Activated T-cell treated with anti-CD3 and anti-CD28 coated beads, Interleukin-2, amount 50 U/mL, for 24 hours (primary cell): Measurements from ENCODE around the gene PRKRA.
A peak's percentile ranks its signal among the peaks of the same experiment; 100 is the strongest.
"Not testable (repeated sequence)": the region's sequence is repeated elsewhere in the genome, so short reads cannot be mapped to it uniquely, and the experiment has no call there.

Source experiments
- DNase-seq: peaks from one replicate; pipeline ENCODE4 v3.0.0-alpha.2; 2020
- H3K27ac Mint-ChIP-seq: 2 replicates; pipeline ENCODE4 v1.8.0; 2020; ENCODE audit warnings: mild to moderate bottlenecking, mixed read lengths
- H3K27me3 Mint-ChIP-seq: 2 replicates; pipeline ENCODE4 v1.8.0; 2020; ENCODE audit warnings: mixed read lengths
- H3K36me3 Mint-ChIP-seq: 2 replicates; pipeline ENCODE4 v1.8.0; 2020; ENCODE audit warnings: low read depth, mixed read lengths
- H3K4me1 Mint-ChIP-seq: 2 replicates; pipeline ENCODE4 v1.8.0; 2020; ENCODE audit warnings: low read depth, mixed read lengths
- H3K4me3 Mint-ChIP-seq: 2 replicates; pipeline ENCODE4 v1.8.0; 2020; ENCODE audit warnings: mild to moderate bottlenecking, moderate library complexity, mixed read lengths
- H3K9me3 Mint-ChIP-seq: 2 replicates; pipeline ENCODE4 v1.8.0; 2020; ENCODE audit warnings: mixed read lengths

PRKRA gene

GRCh38 chr2:178477443-178478129 lies 26.6 kb upstream of the PRKRA start:
- H3K4me3 Mint-ChIP-seq, result peak overlapping the region; percentile 96
- H3K9me3 Mint-ChIP-seq, result no peaks in the 10 kb centered on the region
- H3K4me1 Mint-ChIP-seq, result peaks cover 43% of the 10 kb centered on the region
- no peak for DNase-seq
- no peaks in the 10 kb centered on the region for H3K27me3 Mint-ChIP-seq
- no peak overlapping the region for H3K27ac Mint-ChIP-seq
- peaks cover 13% of the 10 kb centered on the region for H3K36me3 Mint-ChIP-seq

- H3K27ac Mint-ChIP-seq, result no peak overlapping the region
- H3K36me3 Mint-ChIP-seq, result peaks cover 13% of the 10 kb centered on the region
- H3K4me1 Mint-ChIP-seq, result peaks cover 32% of the 10 kb centered on the region
Observed at GRCh38 chr2:178476477-178476876, 25.5 kb upstream of the PRKRA start.

GRCh38 chr2:178474560-178474959 lies 23.6 kb upstream of the PRKRA start:
- no peak for DNase-seq
- no peaks in the 10 kb centered on the region for H3K27me3 Mint-ChIP-seq
- peaks cover 9% of the 10 kb centered on the region for H3K36me3 Mint-ChIP-seq
- peaks cover 26% of the 10 kb centered on the region for H3K4me1 Mint-ChIP-seq
- H3K27ac Mint-ChIP-seq, result no peak overlapping the region
- no peaks in the 10 kb centered on the region for H3K9me3 Mint-ChIP-seq
- no peak overlapping the region for H3K4me3 Mint-ChIP-seq

More at GRCh38 chr2:178476477-178476876, 25.5 kb upstream of the PRKRA start:
- H3K4me3 Mint-ChIP-seq, result peak overlapping the region; percentile 4
- H3K9me3 Mint-ChIP-seq, result no peaks in the 10 kb centered on the region
- H3K27me3 Mint-ChIP-seq, result no peaks in the 10 kb centered on the region
- DNase-seq, result no peak

- peaks cover 20% of the 10 kb centered on the region for H3K4me1 Mint-ChIP-seq
- H3K9me3 Mint-ChIP-seq, result no peaks in the 10 kb centered on the region
- H3K27me3 Mint-ChIP-seq, result no peaks in the 10 kb centered on the region
- H3K27ac Mint-ChIP-seq, result no peak overlapping the region
- peaks cover 10% of the 10 kb centered on the region for H3K36me3 Mint-ChIP-seq
- DNase-seq, result no peak
- no peak overlapping the region for H3K4me3 Mint-ChIP-seq
Observed at GRCh38 chr2:178473931-178474330, 23.0 kb upstream of the PRKRA start.

- Mint-ChIP-seq H3K4me3 (no peak overlapping the region), H3K27me3 (no peaks in the 10 kb centered on the region), H3K36me3 (peaks cover 7% of the 10 kb centered on the region), H3K27ac (no peak overlapping the region), H3K4me1 (peaks cover 14% of the 10 kb centered on the region), H3K9me3 (no peaks in the 10 kb centered on the region)
- no peak for DNase-seq
Observed at GRCh38 chr2:178473373-178473772, 22.4 kb upstream of the PRKRA start.

GRCh38 chr2:178471313-178471712 lies 20.3 kb upstream of the PRKRA start:
- H3K9me3 Mint-ChIP-seq, H3K27ac Mint-ChIP-seq, H3K36me3 Mint-ChIP-seq, H3K4me3 Mint-ChIP-seq, H3K27me3 Mint-ChIP-seq, DNase-seq, H3K4me1 Mint-ChIP-seq: not testable (repeated sequence)

- Mint-ChIP-seq H3K9me3 (no peaks in the 10 kb centered on the region), H3K36me3 (peaks cover 17% of the 10 kb centered on the region), H3K4me1 (no peaks in the 10 kb centered on the region), H3K27me3 (no peaks in the 10 kb centered on the region), H3K4me3 (no peak overlapping the region), H3K27ac (no peak overlapping the region)
- DNase-seq, result no peak
Observed at GRCh38 chr2:178469219-178469849, 18.4 kb upstream of the PRKRA start.

GRCh38 chr2:178457390-178457886 lies 6.5 kb upstream of the PRKRA start:
- Mint-ChIP-seq H3K27me3 (no peaks in the 10 kb centered on the region), H3K9me3 (no peaks in the 10 kb centered on the region), H3K4me3 (no peak overlapping the region), H3K36me3 (no peaks in the 10 kb centered on the region), H3K27ac (no peak overlapping the region), H3K4me1 (peaks cover under 1% of the 10 kb centered on the region)
- no peak for DNase-seq

GRCh38 chr2:178455947-178456346 lies 5.0 kb upstream of the PRKRA start:
- peaks cover 7% of the 10 kb centered on the region for H3K36me3 Mint-ChIP-seq
- H3K27me3 Mint-ChIP-seq, result no peaks in the 10 kb centered on the region
- H3K27ac Mint-ChIP-seq, result no peak overlapping the region
- H3K4me1 Mint-ChIP-seq, result peaks cover 9% of the 10 kb centered on the region
- no peak for DNase-seq
- no peak overlapping the region for H3K4me3 Mint-ChIP-seq
- H3K9me3 Mint-ChIP-seq, result no peaks in the 10 kb centered on the region

GRCh38 chr2:178452870-178453269 lies 1.9 kb upstream of the PRKRA start:
- Mint-ChIP-seq H3K27ac (no peak overlapping the region), H3K4me1 (peaks cover 31% of the 10 kb centered on the region), H3K27me3 (no peaks in the 10 kb centered on the region), H3K9me3 (no peaks in the 10 kb centered on the region), H3K4me3 (no peak overlapping the region), H3K36me3 (peaks cover 33% of the 10 kb centered on the region)
- no peak for DNase-seq

GRCh38 chr2:178452334-178452733 lies 1.4 kb upstream of the PRKRA start:
- DNase-seq, result no peak
- Mint-ChIP-seq H3K27me3 (no peaks in the 10 kb centered on the region), H3K9me3 (no peaks in the 10 kb centered on the region), H3K27ac (no peak overlapping the region), H3K4me3 (peak overlapping the region; percentile 88), H3K4me1 (peaks cover 32% of the 10 kb centered on the region), H3K36me3 (peaks cover 36% of the 10 kb centered on the region)

GRCh38 chr2:178450524-178450773 lies 526 bp downstream of the PRKRA start:
- no peak for DNase-seq
- Mint-ChIP-seq H3K27me3 (no peaks in the 10 kb centered on the region), H3K4me3 (peak overlapping the region; percentile 88), H3K4me1 (peaks cover 34% of the 10 kb centered on the region), H3K9me3 (no peaks in the 10 kb centered on the region), H3K36me3 (peaks cover 53% of the 10 kb centered on the region), H3K27ac (peak overlapping the region; percentile 95)

GRCh38 chr2:178449700-178450523 lies 1.1 kb downstream of the PRKRA start:
- H3K36me3 Mint-ChIP-seq, result peaks cover 58% of the 10 kb centered on the region
- peak overlapping the region; percentile 95 for H3K27ac Mint-ChIP-seq
- H3K27me3 Mint-ChIP-seq, result no peaks in the 10 kb centered on the region
- H3K4me3 Mint-ChIP-seq, result peak overlapping the region; percentile 88
- DNase-seq, result no peak
- H3K4me1 Mint-ChIP-seq, result peaks cover 38% of the 10 kb centered on the region
- no peaks in the 10 kb centered on the region for H3K9me3 Mint-ChIP-seq

- Mint-ChIP-seq H3K4me1 (peaks cover 40% of the 10 kb centered on the region), H3K27me3 (no peaks in the 10 kb centered on the region), H3K9me3 (no peaks in the 10 kb centered on the region), H3K36me3 (peaks cover 66% of the 10 kb centered on the region), H3K4me3 (peak overlapping the region; percentile 88), H3K27ac (peak overlapping the region; percentile 77)
- DNase-seq, result no peak
Observed at GRCh38 chr2:178448968-178449661, 1.9 kb downstream of the PRKRA start.
